Stimulated activated CD4-positive, alpha-beta T cell treated with anti-CD3 and anti-CD28 coated beads, Interleukin-1b, Interleukin-23, amount 100 ng/mL, for 24 hours (primary cell): ENCODE data around the gene C10orf62.
"Not testable (repeated sequence)": the region's sequence is repeated elsewhere in the genome, so short reads cannot be mapped to it uniquely, and the experiment has no call there.

Source experiments
- DNase-seq, 4 experiments: peaks; one replicate each; pipeline ENCODE4 v3.0.0-alpha.2; 2020; ENCODE audit warnings: low read depth in 4 of 4, low spot score in 1 of 4

Gene C10orf62

DNA sequence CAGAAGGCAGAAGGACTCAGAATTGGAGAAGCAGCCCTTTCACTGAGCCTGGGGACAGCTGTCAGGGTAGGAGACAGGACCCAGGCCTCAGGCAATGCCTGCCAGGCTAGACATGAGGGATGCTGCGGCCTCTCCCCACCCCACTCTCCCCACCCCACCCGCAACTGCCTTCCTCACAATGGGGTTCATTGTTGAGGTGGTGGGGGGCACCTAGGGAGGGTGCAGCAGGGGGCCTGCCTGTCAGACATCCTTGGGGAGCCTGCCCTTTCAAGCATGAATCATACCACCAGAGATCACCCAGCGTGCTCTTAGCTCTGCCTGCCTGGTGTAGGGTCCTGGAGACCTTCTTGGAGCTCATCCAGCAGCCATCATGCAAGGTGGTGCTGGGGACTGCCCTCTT is at the start of gene C10orf62:
Gene C10orf62 (plus strand): TSS at position 243 of the 400 bp plus-strand sequence. CDS start 177 bp downstream, outside the sequence.
- no peak for DNase-seq

DNA sequence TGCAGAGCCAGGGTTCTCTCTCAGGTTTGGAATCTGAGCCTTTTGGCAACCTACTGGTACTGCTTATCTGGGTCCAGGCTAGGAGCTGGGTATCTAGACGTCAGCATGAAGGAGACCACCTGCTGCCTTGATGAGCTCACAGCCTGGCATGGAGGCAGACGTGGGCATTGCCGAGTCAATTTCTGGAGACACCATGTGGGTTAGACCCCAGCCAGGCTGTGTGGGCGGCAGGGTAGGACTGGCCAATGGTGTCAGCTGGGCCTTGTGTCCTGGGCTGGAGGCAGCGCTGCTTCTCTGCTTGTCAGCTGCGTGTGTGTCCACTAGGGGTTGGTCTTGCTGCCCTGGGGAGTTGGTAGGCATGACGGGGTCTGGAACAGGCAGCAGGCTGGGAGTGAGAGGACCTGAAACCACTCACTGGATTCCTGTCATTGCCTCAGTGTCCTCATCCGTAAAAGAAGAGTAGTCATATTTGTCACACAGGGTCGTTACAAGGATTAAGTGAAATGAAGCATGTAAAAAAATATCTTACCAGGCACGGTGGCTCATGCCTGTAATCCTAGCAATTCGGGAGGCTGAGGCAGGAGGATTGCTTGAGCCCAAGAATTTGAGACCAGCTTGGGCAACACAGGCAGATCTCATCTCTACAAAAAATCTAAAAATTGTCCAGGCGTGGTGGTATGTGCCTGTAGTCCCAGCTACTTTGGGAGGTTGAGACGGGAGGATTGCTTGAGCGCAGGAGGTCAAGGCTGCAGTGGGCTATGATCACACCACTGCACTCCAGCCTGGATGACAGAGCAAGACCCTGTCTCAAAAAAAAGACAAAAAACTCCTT is 48.6 kb upstream of the C10orf62 start:
- no peak for DNase-seq

DNA sequence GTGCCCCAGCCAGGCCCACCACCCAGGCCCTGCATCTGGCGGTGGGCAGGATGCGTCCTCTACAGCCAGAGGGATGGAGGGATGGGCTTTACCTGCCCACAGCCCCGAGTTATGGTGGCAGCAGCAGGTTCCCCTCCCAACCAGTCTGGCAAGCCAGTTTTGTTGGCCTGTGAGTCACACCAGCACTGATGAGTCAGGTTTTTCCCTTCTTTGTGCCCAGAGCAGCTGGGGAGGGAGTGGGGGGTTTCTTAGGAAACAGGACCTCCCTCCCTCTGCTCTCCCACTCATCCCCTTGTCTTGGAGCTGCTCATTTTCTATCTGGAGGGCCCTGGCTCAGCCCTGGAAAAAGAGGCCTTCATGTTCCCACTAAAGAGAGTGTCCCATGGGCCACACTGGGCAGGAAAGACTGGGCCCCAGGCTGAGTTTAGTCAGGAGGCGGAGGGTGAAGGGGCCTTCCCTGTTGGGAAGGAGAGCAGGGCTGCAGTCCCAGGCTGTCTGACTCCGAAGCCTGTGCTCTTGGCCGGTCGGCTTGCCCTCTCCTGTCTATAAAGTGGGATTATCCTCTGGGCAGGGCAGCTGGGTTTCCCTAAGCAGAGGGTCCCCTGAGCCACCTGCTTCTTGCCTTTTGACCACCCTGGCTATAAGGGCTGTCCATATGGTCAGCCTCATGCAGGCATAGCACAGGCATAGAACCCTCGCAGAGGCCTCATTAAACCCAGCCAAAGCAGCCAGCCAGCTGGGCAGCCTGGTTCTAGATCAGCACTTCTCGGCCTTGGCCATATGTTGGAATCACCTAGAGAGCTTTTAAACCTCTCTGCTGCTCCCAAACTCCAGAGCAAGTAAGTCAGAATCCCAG is 47.1 kb upstream of the C10orf62 start:
- peak in 2 of 4 experiments; percentile 28 to 41 for DNase-seq

GRCh38 chr10:97543025-97543546 is 46.4 kb upstream of the C10orf62 start:
- DNase-seq, result peak in 2 of 4 experiments; percentile 38 to 58

- no peak for DNase-seq
Observed at GRCh38 chr10:97546456-97547270, 42.9 kb upstream of the C10orf62 start.

- DNase-seq, result no peak
Observed at GRCh38 chr10:97547271-97547600, 42.3 kb upstream of the C10orf62 start.

DNA sequence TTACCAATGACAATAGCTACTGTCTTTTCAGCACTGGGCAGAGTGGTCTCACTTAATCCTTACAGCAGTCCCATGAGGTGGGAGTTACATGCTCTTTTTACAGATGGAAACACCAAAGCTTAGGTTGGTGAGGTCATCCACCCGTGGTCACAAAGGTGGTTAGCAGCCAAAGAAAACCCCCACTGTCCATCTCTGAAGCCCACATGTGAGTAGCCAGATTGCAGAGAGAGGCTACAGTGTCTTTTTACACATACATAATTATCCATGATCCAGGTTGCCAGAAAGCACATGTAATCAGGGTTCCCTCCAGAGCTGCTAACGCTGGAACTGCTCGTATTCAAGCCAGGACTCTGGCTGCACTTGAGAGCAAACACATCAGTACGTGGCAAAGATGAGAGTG is 41.6 kb upstream of the C10orf62 start:
- DNase-seq, result no peak

- DNase-seq, result no peak
Observed at GRCh38 chr10:97548828-97549455, 40.6 kb upstream of the C10orf62 start.

- no peak for DNase-seq
Observed at GRCh38 chr10:97549587-97550322, 39.8 kb upstream of the C10orf62 start.

GRCh38 chr10:97550336-97551149 is 39.0 kb upstream of the C10orf62 start:
- no peak for DNase-seq

DNA sequence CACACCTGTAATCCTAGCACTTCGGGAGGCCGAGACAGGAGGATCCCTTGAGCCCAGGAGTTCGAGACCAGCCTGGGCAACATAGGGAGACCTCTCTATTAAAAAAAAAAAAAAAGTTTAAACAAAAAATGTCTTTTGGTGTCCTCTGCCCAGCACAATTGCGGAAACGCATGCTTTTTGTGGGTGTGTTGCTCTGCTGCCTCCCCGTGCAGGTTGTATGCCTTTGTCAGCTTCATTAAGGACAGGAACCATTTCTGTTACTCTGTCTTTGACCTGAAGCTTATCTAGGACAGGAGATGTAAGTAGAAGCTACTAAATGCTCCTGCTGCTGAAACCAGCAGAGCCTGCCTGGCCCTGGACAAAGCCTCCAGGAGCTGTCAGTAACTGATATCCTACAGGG is 38.2 kb upstream of the C10orf62 start:
- no peak for DNase-seq

DNA sequence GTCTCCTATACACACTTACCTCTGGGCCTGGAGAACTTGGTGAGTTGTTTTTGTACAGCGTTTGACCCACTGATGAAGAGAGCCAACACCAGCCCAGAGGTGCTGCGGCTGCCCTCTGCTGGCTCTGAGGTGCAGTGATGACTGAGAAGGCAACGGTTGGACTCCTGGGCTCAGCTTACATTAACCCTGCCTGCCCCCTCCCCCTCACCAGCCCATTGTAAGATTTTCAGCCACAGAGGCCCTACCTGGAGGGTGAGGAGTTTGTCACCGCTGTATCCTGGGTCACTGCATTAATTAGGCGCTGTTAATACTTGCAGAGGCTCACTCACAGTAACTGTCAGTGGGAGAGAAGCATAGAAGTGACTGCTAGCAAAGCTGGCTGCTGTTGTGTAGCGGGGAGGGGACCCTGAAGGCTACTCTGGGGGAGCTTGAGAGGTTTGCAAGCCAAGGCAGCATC is 35.9 kb upstream of the C10orf62 start:
- peak in 2 of 4 experiments; percentile 43 to 57 for DNase-seq

DNA sequence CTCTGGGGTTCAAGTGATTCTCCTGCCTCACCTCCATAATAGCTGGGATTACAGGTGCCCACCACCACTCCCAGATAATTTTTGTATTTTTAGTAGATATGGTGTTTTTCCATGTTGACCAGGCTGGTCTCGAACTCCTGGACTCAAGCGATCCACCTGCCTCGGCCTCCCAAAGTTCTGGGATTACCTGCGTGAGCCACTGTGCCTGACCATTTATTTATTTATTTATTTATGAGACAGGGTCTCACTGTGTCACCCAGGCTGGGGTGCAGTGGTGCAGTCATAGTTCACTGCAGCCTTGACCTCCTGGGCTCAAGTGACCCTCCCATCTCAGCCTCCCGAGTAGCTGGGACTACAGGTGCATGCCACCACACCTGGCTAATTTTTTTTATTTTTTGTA is 35.2 kb upstream of the C10orf62 start:
- not testable (repeated sequence) for DNase-seq

- DNase-seq, result not testable (repeated sequence)
Observed at GRCh38 chr10:97555541-97555940, 34.0 kb upstream of the C10orf62 start.

- not testable (repeated sequence) for DNase-seq
Observed at GRCh38 chr10:97560731-97561381, 28.7 kb upstream of the C10orf62 start.

DNA sequence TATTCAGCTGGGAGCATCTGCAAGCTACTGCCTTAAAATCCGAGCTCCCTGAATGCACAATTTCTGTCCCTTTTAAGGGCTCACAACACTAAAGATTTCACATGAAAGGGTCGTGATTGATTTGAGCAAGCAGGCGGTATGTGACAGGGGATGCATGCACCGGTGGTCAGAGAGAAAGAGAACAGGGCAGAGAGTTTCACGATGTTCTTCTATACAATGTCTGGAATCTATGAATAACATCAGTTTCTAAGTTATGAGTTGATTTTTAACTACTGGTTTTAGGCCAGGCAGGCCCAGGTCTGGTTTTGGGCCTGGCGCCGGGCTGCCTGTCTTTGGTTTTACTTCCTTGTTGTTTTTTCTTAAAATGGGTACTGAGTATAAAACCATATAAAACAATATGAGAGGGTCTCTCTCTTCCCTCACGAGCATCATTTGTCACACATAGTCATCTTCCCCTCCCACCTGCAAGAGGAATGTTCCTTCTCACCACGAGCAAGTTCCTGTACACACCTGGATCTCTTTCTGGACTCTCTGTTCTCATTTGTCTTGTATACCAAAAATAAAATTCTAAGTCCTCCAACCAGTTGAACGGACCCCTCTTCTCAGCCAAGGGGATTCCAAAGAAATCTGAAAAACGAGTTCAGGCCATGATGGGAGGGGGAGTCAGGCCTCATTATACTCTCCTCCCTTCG is 28.0 kb upstream of the C10orf62 start:
- DNase-seq, result not testable (repeated sequence)

DNA sequence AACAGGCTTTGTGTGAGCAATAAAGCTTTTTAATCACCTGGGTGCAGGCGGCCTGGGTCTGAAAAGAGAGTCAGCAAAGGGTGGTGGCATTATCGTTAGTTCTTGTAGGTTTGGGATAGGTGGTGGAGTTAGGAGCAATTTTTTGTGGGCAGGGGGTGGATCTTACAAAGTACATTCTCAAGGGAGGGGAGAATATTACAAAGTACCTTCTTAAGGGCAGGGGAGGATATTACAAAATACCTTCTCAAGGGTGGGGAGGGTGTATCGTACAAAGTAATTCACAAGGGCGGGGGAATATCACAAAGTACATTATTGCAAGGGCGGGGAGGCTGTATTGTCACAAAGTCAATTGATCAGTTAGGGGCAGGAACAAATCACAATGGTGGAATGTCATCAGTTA is 27.2 kb upstream of the C10orf62 start:
- not testable (repeated sequence) for DNase-seq

DNA sequence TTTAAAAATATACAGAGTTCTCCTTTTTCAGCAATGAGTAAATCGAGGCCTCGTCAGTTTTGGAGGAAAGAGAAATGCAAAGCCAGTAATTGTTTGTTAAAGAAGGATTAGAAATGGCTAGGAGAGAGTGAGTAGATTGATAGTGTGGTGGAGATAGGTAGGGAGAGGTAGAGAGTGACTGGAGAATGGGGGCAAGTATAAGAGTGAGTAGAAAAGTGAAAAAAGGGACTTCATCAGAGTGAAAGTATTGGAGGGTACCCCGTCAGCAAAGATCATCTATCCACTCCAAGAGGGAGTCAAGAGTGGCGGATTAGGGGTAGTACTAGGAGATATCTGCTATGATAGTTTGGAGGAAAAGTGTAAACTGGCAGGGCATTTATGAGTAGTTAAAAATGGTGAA is 26.2 kb upstream of the C10orf62 start:
- no peak for DNase-seq
